ENCODE measurements around the gene SLC16A11.

GRCh38 chr17:7034955-7035590, 8.8 kb downstream of the SLC16A11 start:
- TF ChIP-seq CREB1 (IDR thresholded peaks at IDR 0.05; ENCODE audit: low read depth) (0 out of 2 replicates have a peak, but pooled peaks have one; percentile 8), GABPA (IDR thresholded peaks at IDR 0.05; ENCODE audit: low read depth) (no peak), JUND (IDR thresholded peaks at IDR 0.05; ENCODE audit: low read depth, low read length) (no peak), TCF7 (IDR thresholded peaks at IDR 0.05; ENCODE audit: borderline replicate concordance) (no peak), EZH2 (IDR thresholded peaks at IDR 0.05; ENCODE audit: borderline replicate concordance, control insufficient read depth, low read depth, low read length) (no peak), RCOR1 (conservative IDR thresholded peaks at IDR 0.05; ENCODE audit: low read depth, low read length) (no peak), SP1 (IDR thresholded peaks at IDR 0.05; ENCODE audit: low read depth, low read length) (no peak), CTCF (IDR thresholded peaks at IDR 0.05 in 2 of 3, conservative IDR thresholded peaks at IDR 0.05 in 1 of 3; ENCODE audit: control insufficient read depth in 2 of 3, extremely low read depth in 1 of 3, insufficient read depth in 1 of 3, low read depth in 3 of 3, low read length in 3 of 3) (no peak), ZNF687 (IDR thresholded peaks at IDR 0.05) (no peak)

Measured in GM12878 (cell line).